ENCODE measurements around the gene MYOM3. TPM values are rescaled to one million over a fixed set of nuclear protein-coding genes. Genes with fewer than 3 reads are reported as not detected.

The MYOM3 gene
- total RNA-seq, 2 donors from 2014 or later = 2.3 to 4.3 TPM

DNA sequence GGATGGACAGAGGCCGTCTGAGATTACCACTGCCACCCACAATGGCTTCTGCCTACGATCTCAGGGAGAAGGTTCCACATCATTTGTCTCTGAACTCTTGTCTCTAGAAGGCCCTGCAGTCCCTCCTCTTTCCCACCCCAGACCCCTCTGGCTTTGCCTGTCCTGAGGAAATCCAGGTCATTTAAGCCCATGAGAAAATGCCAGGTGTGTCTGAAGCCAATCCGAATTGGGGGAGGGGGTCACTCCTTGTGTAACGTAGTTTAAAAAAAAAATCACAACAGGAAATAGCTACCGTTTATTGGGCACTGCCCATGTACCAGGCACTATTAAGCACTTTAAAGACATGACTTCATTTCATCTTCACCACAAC, 7.5 kb upstream of the MYOM3 start:
- Histone ChIP-seq H3K4me1 (peaks cover 98% of the 10 kb centered on the region), H3K36me3 (replicated peaks in 1 of 2; ENCODE audit: insufficient read depth in 1 of 2, low read depth in 2 of 2) (no peaks in the 10 kb centered on the region), H3K27ac (peak overlapping the region; percentile 89 to 97 (median 96)), H3K27me3 (no peaks in the 10 kb centered on the region), H3K4me3 (no peak overlapping the region), H3K9me3 (no peaks in the 10 kb centered on the region)
- TF ChIP-seq POLR2A (IDR thresholded peaks at IDR 0.05) = no peak
- TF ChIP-seq, protein P1, sequence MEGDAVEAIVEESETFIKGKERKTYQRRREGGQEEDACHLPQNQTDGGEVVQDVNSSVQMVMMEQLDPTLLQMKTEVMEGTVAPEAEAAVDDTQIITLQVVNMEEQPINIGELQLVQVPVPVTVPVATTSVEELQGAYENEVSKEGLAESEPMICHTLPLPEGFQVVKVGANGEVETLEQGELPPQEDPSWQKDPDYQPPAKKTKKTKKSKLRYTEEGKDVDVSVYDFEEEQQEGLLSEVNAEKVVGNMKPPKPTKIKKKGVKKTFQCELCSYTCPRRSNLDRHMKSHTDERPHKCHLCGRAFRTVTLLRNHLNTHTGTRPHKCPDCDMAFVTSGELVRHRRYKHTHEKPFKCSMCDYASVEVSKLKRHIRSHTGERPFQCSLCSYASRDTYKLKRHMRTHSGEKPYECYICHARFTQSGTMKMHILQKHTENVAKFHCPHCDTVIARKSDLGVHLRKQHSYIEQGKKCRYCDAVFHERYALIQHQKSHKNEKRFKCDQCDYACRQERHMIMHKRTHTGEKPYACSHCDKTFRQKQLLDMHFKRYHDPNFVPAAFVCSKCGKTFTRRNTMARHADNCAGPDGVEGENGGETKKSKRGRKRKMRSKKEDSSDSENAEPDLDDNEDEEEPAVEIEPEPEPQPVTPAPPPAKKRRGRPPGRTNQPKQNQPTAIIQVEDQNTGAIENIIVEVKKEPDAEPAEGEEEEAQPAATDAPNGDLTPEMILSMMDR (IDR thresholded peaks at IDR 0.05) = no peak
- intact Hi-C loops (cut with DNase I) = no loop called here
- DNase-seq (peak; percentile 73 to 89 (median 80)), ATAC-seq (peak; percentile 60)
- WGBS, 2 donors = 28 to 36% methylated on average over 5 of the region's 5 CpGs

DNA sequence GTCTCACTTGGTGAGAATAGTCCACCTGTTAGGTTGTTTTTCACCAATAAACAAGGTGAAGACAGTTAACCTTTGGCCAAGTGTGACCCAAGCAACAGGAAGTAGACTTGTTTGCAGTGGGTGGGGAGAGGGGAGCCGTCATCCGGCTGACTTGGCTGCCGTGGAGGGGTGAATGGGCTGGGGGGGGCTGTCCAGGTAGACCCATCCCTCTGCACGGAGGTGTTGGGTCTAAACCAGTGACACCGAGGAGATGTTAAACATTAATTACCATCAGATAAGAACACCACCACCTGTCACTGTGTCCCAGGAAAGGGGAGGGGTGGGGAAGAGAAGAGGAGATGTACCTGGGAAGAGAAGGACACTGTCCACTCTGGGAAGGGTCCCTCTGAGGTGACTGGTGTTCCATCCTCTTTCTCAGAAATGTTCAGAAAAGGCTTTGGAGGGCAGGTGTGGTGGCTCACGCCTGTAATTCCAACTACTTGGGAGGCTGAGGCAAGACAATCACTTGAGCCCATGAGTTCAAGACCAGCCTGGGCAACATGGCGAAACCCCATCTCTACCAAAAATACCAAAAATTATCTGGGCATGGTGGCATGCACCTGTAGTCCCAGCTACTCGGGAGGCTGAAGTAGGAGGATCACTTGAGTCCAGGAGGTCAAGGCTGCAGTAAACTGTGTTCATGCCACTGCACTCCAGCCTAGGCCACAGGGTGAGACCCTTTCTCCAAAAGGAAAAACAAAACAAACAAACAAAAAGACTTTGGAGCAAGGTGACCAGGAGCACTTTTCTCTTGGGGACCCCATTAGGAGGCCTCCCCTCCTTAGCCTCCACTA, 6.7 kb upstream of the MYOM3 start:
- intact Hi-C loops (cut with DNase I) = no loop called here
- ATAC-seq = peak; percentile 60

GRCh38 chr1:24117722-24118409, 5.9 kb upstream of the MYOM3 start:
- ATAC-seq (no peak), DNase-seq (peak in 3 of 4 donors; percentile 37 to 81 (median 44))
- intact Hi-C loops (cut with DNase I) = no loop called here
- Histone ChIP-seq H3K4me1 (peaks cover 83% of the 10 kb centered on the region), H3K27me3 (no peaks in the 10 kb centered on the region), H3K9me3 (no peaks in the 10 kb centered on the region), H3K27ac (peak overlapping the region; percentile 89 to 97 (median 96)), H3K4me3 (no peak overlapping the region), H3K36me3 (replicated peaks in 1 of 2; ENCODE audit: insufficient read depth in 1 of 2, low read depth in 2 of 2) (no peaks in the 10 kb centered on the region)
- 49 to 58% methylated on average over 11 to 14 of the region's 14 CpGs for WGBS, 2 donors
- peak in 2 of 3 donors; percentile 43 to 50 for TF ChIP-seq POLR2A (IDR thresholded peaks at IDR 0.05)
- TF ChIP-seq, protein P1 (IDR thresholded peaks at IDR 0.05) = no peak

More for the DNA sequence above, 6.7 kb upstream of the MYOM3 start:
- no peaks in the 10 kb centered on the region for H3K9me3 ChIP-seq
- WGBS, 2 donors = 20 to 29% methylated on average over 8 of the region's 8 CpGs
- H3K27me3 ChIP-seq = no peaks in the 10 kb centered on the region
- no peak overlapping the region for H3K4me3 ChIP-seq
- peak; percentile 85 to 94 (median 91) for DNase-seq
- peaks cover 89% of the 10 kb centered on the region for H3K4me1 ChIP-seq
- H3K36me3 ChIP-seq (replicated peaks in 1 of 2; ENCODE audit: insufficient read depth in 1 of 2, low read depth in 2 of 2) = no peaks in the 10 kb centered on the region
- H3K27ac ChIP-seq = peak overlapping the region; percentile 89 to 97 (median 96)
- TF ChIP-seq POLR2A (IDR thresholded peaks at IDR 0.05) = peak in 1 of 3 donors; percentile 30
- TF ChIP-seq, protein P1 (IDR thresholded peaks at IDR 0.05) = no peak

GRCh38 chr1:24117132-24117531, 5.2 kb upstream of the MYOM3 start:
- 92 to 97% methylated on average over 2 of the region's 2 CpGs for WGBS, 2 donors

More at GRCh38 chr1:24117132-24117531, 5.2 kb upstream of the MYOM3 start:
- TF ChIP-seq, protein P1 (IDR thresholded peaks at IDR 0.05) = no peak
- no peak for TF ChIP-seq POLR2A (IDR thresholded peaks at IDR 0.05)
- intact Hi-C loops (cut with DNase I) = no loop called here
- peaks cover 83% of the 10 kb centered on the region for H3K4me1 ChIP-seq
- H3K9me3 ChIP-seq = no peaks in the 10 kb centered on the region
- H3K4me3 ChIP-seq = no peak overlapping the region
- peak overlapping the region; percentile 89 to 97 (median 96) for H3K27ac ChIP-seq
- no peak for DNase-seq
- H3K36me3 ChIP-seq (replicated peaks in 1 of 2; ENCODE audit: insufficient read depth in 1 of 2, low read depth in 2 of 2) = no peaks in the 10 kb centered on the region
- no peak for ATAC-seq
- no peaks in the 10 kb centered on the region for H3K27me3 ChIP-seq

Measured in body of pancreas (tissue), 4 donors.